HG03378 (cell line): ENCODE data around the gene KLHL40.

Source experiments
- ATAC-seq: cut with Tn5 transposase; IDR thresholded peaks from one replicate; pipeline ENCODE4 v1.9.1; 2021; ENCODE audit warnings: mild to moderate bottlenecking, moderate library complexity; ENCODE audit not compliant: unreplicated experiment

Gene KLHL40

DNA sequence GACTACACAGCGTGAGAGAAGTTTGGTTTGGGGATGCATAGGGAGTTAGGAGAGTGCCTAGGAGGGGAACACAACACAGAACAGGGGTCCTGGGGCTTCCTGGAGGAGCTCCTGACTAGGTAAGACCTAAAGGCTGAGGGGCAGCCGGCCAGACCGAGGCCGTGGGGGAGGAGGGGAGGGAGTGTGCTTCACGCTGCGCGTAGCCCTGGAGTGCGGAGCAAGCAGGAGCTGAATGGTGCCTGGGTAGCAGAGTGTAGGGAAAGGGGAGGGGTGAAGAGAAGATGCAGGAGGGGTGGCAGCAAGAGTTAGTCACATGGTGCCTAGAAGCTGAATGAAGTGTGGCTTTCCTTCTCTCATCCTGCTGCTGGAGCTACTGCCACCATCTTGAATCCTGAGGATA is 49.7 kb downstream of the KLHL40 start:
- ATAC-seq: no peak

DNA sequence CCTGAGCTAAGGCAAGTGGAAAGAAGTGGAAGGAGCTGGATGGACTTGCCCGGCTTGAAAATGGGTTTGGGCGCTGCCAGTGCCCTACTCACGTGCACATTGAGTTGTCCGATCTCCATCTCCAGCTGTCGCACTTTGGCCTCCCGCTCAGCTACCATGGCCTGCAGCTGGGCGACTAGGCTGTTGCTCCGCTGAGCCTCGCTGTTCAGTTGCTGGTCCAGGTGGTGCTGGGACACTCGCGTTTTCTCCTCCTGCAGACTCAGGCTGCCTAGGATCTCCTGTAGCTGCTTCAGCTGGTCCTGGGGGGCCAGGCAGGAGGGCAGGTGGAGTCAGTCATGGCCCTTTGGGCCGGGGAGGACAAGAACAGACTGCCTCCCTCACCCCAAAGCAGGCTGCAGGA is 50.3 kb downstream of the KLHL40 start:
- no peak for ATAC-seq

DNA sequence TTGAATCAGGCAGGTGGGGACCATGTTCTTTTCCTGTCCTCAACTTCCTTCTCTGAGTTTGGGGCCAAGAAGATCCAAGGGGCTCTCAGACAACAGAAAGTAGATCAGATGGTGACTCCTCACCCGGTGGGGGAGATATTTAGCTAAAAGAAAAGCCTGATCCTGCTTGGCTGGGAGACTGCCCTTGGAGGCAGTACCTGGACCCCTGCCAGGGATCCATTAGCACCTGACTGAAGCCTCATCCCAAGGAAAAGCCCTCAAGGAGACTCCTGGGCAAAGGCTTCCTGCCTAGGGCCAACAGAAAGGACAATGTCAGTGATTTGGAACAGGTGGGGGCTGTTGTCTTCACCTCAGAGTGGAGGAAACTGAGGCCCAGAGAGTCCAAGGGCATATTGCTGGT is 50.7 kb downstream of the KLHL40 start:
- no peak for ATAC-seq

DNA sequence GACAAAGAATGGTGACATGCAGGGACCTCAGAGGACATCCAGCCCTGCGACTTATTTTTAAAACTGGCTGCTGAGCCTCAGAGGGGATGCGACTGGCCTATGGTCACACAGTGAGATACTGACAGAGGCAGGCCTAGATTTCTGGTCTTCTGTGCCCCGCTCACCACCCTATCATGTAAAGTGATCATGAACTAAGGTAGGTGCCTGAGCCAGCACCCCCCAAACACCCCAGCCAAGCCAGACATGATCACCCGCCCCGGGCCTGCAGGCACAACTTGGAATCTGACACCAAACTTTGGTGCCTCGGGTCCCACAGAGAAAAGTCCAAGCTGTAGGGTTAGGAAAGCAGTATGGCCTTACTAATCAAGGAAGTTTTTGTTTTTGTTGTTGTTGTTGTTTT is 51.2 kb downstream of the KLHL40 start:
- no peak for ATAC-seq

DNA sequence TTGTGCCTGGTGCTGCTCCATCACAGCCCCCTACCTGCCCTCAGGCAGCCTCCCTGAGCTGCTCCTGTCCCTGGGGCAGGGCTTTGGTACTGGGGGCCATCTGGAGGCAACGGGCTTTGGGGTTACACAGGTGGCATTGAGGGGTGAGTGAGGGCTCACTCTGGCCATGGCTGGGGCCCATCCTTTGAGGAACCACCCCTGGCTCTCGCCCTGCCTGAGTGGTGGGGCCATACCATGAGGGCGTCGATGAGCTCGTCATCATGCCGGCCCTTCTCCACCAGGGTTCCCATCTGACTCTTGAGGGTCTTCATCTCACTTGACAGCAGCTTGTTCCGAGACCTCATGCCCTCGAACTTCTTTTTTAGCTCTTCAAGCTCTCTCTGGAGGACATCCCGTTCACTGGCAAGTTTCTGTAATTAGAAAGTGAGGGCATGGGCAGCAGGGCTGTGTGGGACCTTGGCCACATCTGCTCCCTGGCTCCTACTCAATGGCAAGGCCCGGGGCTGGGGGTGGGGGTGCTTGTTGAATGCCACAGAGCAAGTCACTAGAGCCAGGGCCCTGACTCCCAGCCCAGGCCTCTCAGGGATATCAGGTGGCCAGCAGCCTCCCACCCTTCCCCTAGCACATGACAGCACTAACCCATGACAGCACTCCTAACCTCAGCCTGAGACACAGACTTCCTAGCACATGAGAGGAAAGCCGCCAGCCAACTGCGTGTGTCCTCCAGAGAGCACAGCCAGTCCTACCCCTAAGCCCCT is 54.2 kb downstream of the KLHL40 start:
- no peak for ATAC-seq

DNA sequence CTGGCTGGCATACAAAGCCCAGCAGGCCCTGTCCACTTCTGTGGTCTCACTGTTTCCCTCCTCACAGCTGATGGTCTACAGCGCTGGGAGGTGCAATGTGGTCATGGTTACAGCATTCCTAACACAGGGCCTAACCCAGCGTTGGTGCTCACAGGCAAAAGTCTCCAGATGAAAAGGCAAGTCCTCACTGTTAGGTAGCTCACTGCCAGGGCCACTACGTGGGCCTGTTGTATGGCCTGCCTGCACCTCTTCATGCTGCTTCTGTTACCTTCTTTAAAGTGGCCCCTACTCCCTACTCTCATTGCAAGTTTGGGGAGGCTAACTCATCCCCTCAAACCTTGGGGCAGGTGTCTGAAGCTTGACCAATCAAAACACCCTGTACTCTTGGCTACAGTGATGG is 56.5 kb downstream of the KLHL40 start:
- ATAC-seq: no peak
